Pulmonary artery endothelial cell (primary cell): Measurements from ENCODE around the gene ESR1. TPM values are rescaled to one million over a fixed set of nuclear protein-coding genes. Genes with fewer than 3 reads are reported as not detected.
"Not testable (repeated sequence)": the region's sequence is repeated elsewhere in the genome, so short reads cannot be mapped to it uniquely, and the experiment has no call there.

ENCODE experiments used
- DNase-seq: peaks from one replicate; pipeline ENCODE4 v3.0.0-alpha.2; 2011; ENCODE audit warnings: low read depth, low spot score
- total RNA-seq: library from RNA; depleted of rRNA; stranded (reverse); fragments of >200 nt; gene quantifications from 2 replicates; pipeline ENCODE4 v1.2.3, GENCODE V29; 2014

ESR1 gene
- total RNA-seq, 1 donor from 2014 or later = 0.13 TPM

GRCh38 chr6:151975795-151976194 lies 168.3 kb downstream of the ESR1 start:
- DNase-seq = no peak

DNA sequence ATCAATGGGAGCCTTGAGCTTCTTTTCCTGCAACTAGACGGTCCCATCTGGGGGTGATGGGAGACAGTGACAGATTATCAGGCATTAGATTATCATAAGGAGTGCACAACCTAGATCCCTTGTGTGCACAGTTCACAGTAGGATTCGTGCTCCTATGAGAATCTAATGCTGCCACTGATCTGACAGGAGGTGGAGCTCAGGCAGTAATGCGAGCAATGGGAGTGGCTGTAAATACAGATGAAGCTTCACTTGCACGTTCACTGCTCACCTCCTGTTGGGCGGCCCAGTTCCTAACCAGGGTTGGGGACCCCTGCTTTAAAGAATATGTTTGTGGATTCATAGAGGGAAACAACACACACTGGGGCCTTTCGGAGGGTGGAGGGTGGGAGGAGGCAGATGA lies 180.7 kb downstream of the ESR1 start:
- not testable (repeated sequence) for DNase-seq

- DNase-seq = no peak
These were observed 184.6 kb downstream of the ESR1 start for GRCh38 chr6:151992091-151992490.

- DNase-seq = no peak
These were observed 185.9 kb downstream of the ESR1 start for GRCh38 chr6:151993364-151993763.

- no peak for DNase-seq
These were observed 191.3 kb downstream of the ESR1 start for GRCh38 chr6:151998784-151999183.

- DNase-seq = no peak
These were observed 191.7 kb downstream of the ESR1 start for GRCh38 chr6:151999194-151999593.

- DNase-seq = no peak
These were observed 193.9 kb downstream of the ESR1 start for GRCh38 chr6:152001408-152001807.

- DNase-seq = no peak
These were observed 194.8 kb downstream of the ESR1 start for GRCh38 chr6:152002306-152002705.

- DNase-seq = no peak
These were observed 196.6 kb downstream of the ESR1 start for GRCh38 chr6:152004036-152004566.

DNA sequence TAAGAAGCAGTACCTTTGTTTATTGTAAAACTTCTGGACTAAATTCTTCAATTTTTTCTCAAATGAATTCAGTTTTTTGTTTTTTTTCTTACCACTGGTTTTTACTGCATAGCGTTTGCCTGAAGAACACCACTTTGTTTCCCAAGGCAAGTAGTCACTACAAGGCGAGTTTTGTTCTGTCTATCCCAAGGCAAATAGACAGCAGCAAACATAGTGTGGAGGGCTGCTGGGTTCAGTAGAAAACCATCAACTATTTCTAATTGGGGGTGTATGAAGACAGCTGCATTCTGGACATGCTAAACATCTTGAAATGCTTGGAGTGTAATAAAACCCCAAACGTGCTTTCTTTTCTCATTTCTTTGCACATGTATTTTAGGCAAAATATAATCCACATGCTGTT lies 197.4 kb downstream of the ESR1 start:
- no peak for DNase-seq

- DNase-seq = no peak
These were observed 201.3 kb downstream of the ESR1 start for GRCh38 chr6:152008779-152009178.

- DNase-seq = no peak
These were observed 204.7 kb downstream of the ESR1 start for GRCh38 chr6:152012227-152012626.

GRCh38 chr6:152018876-152019275 lies 211.4 kb downstream of the ESR1 start:
- DNase-seq = no peak

- DNase-seq = no peak
These were observed 214.8 kb downstream of the ESR1 start for GRCh38 chr6:152022303-152022702.

DNA sequence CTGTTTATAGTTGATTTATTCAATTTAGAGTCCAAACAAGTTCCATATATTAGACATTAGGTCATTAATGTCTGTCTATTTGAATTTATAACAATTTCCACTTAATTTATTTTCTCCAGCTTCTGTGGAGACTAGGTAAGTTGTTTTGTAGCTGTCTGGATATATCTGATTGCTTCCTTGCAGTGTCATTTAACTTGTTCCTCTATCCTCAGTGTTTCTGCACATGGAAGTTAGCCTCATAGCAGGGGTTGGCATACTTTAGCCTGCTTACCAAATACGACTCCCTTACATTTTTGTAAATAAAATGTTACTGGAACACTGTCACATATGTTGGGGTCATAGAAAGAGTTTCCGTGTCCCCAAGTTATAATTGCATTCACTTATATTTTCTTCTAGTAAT lies 216.1 kb downstream of the ESR1 start:
- no peak for DNase-seq

- no peak for DNase-seq
These were observed 218.8 kb downstream of the ESR1 start for GRCh38 chr6:152026291-152026690.

DNA sequence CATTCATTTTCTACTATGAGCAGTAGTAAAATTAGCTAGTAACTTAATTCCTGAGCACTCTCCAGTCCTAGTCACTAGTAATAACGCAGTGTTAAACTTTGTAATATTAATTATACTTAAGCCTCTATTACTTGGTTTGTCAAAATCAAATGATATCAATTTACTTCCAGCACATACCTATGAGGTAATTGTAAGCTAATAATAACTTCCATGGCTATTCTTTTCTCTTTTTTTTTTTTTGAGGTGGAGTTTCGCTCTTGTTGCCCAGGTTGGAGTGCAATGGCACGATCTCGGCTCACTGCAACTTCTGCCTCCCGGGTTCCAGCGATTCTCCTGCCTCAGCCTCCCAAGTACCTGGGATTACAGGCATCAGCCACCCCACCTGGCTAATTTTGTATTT lies 219.3 kb downstream of the ESR1 start:
- not testable (repeated sequence) for DNase-seq

GRCh38 chr6:152033765-152034164 lies 226.3 kb downstream of the ESR1 start:
- not testable (repeated sequence) for DNase-seq

GRCh38 chr6:152034631-152035030 lies 227.1 kb downstream of the ESR1 start:
- no peak for DNase-seq

DNA sequence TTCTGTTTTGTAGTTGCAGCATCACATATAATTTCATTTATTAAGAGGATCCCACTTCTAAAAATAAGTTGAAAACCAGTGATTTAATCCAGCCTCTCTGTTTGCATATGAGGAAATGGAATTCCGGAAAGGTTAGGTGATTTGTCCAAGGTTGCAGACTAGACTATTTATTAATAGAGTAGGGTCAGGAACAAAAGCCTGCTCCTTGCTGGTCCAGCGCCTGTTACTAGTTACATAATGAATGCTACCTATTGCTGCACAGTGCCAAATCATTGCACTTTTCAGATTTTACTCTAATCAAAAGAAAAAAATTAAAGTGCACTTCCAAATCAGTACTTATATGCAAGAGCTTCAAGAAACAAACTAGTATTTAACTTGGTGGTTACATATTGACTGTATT lies 238.6 kb downstream of the ESR1 start:
- no peak for DNase-seq

DNA sequence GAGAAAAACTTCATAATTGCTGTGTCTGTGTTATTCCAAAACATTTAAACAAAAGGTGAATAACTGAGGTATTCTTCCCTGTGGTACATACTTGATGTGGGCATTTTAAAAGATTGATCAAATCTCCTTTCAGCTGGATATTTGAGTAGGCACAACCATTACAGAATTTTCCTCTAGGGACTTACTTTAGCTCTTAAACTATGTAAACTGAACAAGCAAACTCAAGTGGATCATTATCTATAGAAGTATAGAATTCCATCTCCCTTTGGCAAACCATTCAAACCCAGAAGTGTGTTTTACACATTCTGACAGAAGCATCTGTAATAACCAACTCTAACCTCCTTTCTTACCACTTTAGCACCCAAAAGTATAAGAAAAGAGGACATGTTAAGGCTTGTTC lies 241.4 kb downstream of the ESR1 start:
- no peak for DNase-seq

- DNase-seq = no peak
These were observed 242.0 kb downstream of the ESR1 start for GRCh38 chr6:152049502-152049901.

DNA sequence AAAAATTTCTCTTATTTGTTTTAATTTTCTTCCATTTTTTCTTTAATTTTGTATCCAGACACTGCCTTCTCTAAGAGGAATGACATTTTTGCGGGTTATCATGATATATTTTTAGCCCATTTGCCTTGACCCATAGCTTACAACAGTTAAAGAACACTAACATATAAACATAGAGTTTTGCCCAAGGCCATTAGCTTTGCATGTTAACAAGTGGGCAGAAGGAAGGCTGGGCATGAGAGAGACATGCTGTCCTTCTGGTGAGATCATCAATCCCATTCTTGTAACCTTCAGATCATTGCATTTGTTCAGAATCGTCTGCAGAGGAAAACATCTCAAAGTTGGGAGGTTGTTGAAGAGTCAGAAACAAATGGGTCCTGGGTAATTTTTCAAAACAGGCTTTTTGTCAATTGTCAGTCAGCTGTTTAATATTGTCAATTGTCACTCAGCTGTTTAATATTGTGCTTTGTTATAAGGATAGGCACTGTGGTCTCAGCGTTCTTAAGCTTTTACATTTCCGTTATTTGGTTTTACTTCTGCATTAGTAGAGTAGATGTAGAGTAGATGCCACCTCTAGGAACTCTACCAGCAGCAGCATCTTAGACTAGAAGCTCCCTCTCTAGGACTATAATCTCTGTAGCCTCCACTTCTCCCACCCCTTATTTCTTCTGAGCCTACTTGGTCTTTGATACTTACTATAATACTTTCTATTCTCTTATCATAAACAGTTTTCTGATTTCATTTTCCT lies 243.1 kb downstream of the ESR1 start:
- DNase-seq = no peak
